Lower leg skin (tissue), 4 donors: Measurements from ENCODE around the gene POU2AF3. TPM values are rescaled to one million over a fixed set of nuclear protein-coding genes. Genes with fewer than 3 reads are reported as not detected.

ENCODE experiments used
- DNase-seq, 2 donors: peaks; one replicate each; pipeline ENCODE4 v3.0.0-alpha.2; 2019; ENCODE audit warnings: low spot score in 2 of 2
- H3K4me3 ChIP-seq: fragments of 200-600 bp; sonication (generic); 2 replicates; pipeline ENCODE4 v1.5.1; 2017; ENCODE audit warnings: mild to moderate bottlenecking, low read depth; ENCODE audit not compliant: poor library complexity, severe bottlenecking
- POLR2A ChIP-seq, 2 donors: fragments of 450-650 bp; IDR thresholded peaks; one replicate each; pipeline ENCODE4 v1.6.1; 2016 to 2017; ENCODE audit warnings: antibody characterized with exemption in 2 of 2, mild to moderate bottlenecking in 1 of 2, moderate library complexity in 1 of 2
- WGBS, 2 donors: methylation state at CpG; one replicate each; pipeline ENCODE4 v1.1.5; 2018; 5-methylcytosine and 5-hydroxymethylcytosine counted together
- intact Hi-C: fragments of 100-400 bp; cut with DNase I; formaldehyde crosslinking; loops from one replicate; pipeline ENCODE4 v1.15.0; 2023; ENCODE audit warnings: low total_unique reads
- total RNA-seq, 4 donors: library from RNA; depleted of rRNA; stranded (reverse); fragments of >200 nt; gene quantifications; one replicate each; pipeline ENCODE4 v1.1.0, GENCODE V29; 2016
- TF ChIP-seq, protein P1 (sequence below), 3 donors: fragments of 450-650 bp; IDR thresholded peaks; one replicate each; pipeline ENCODE4 v1.5.1; 2016; ENCODE audit warnings: antibody characterized with exemption in 3 of 3, mild to moderate bottlenecking in 3 of 3, moderate library complexity in 2 of 3

Gene POU2AF3
- total RNA-seq, 4 donors from 2014 or later, result not detected

GRCh38 chr11:111302298-111302697 is 4.0 kb downstream of the POU2AF3 start:
- no peak overlapping the region for H3K4me3 ChIP-seq
- intact Hi-C loops, result no loop called here
- DNase-seq, result no peak
- 29 to 35% methylated on average over 3 of the region's 3 CpGs for WGBS, 2 donors
- TF ChIP-seq, protein P1, sequence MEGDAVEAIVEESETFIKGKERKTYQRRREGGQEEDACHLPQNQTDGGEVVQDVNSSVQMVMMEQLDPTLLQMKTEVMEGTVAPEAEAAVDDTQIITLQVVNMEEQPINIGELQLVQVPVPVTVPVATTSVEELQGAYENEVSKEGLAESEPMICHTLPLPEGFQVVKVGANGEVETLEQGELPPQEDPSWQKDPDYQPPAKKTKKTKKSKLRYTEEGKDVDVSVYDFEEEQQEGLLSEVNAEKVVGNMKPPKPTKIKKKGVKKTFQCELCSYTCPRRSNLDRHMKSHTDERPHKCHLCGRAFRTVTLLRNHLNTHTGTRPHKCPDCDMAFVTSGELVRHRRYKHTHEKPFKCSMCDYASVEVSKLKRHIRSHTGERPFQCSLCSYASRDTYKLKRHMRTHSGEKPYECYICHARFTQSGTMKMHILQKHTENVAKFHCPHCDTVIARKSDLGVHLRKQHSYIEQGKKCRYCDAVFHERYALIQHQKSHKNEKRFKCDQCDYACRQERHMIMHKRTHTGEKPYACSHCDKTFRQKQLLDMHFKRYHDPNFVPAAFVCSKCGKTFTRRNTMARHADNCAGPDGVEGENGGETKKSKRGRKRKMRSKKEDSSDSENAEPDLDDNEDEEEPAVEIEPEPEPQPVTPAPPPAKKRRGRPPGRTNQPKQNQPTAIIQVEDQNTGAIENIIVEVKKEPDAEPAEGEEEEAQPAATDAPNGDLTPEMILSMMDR (IDR thresholded peaks at IDR 0.05), result no peak
- no peak for TF ChIP-seq POLR2A (IDR thresholded peaks at IDR 0.05)

DNA sequence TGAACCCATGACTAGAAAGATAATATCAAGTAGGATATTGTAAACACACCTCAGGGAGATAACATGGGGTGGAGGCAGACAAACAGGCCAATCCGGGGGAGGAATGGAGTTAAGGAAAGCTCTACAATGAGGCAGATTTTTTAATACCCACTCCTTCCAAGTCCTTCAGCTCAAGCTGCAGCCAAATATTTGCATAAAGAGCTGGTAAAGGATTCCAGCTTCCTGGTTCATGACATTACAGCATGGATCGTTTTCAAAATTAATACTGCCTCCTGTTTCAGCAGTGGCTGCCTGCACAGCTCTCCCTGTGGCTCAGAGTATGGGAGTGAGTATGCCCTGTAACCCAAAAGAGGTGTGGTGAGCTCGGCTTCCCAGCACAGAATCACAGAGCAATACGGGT is 5.1 kb downstream of the POU2AF3 start:
- intact Hi-C loops, result no loop called here
- no peak overlapping the region for H3K4me3 ChIP-seq
- no peak for DNase-seq
- whole genome bisulfite sequencing, 2 donors, result 31 to 38% methylated on average over 4 of the region's 4 CpGs
- no peak for TF ChIP-seq POLR2A (IDR thresholded peaks at IDR 0.05)
- TF ChIP-seq, protein P1 (IDR thresholded peaks at IDR 0.05), result no peak

- no peak overlapping the region for H3K4me3 ChIP-seq
Observed at GRCh38 chr11:111305162-111305802, 6.9 kb downstream of the POU2AF3 start.

GRCh38 chr11:111305876-111306275 is 7.5 kb downstream of the POU2AF3 start:
- intact Hi-C loops, result no loop called here
- 78 to 81% methylated on average over 4 of the region's 4 CpGs for WGBS, 2 donors

More at GRCh38 chr11:111305162-111305802, 6.9 kb downstream of the POU2AF3 start:
- 80 to 83% methylated on average over 5 of the region's 5 CpGs for WGBS, 2 donors
- no peak for DNase-seq
- intact Hi-C loops, result no loop called here
- TF ChIP-seq POLR2A (IDR thresholded peaks at IDR 0.05), result no peak
- TF ChIP-seq, protein P1 (IDR thresholded peaks at IDR 0.05), result no peak

GRCh38 chr11:111306321-111306720 is 8.0 kb downstream of the POU2AF3 start:
- H3K4me3 ChIP-seq, result no peak overlapping the region
- no peak for TF ChIP-seq POLR2A (IDR thresholded peaks at IDR 0.05)
- TF ChIP-seq, protein P1 (IDR thresholded peaks at IDR 0.05), result no peak
- DNase-seq, result no peak
- intact Hi-C loops, result no loop called here
- WGBS, 2 donors, result 76 to 86% methylated on average over 5 of the region's 5 CpGs

More at GRCh38 chr11:111305876-111306275, 7.5 kb downstream of the POU2AF3 start:
- no peak for DNase-seq
- H3K4me3 ChIP-seq, result no peak overlapping the region
- TF ChIP-seq, protein P1 (IDR thresholded peaks at IDR 0.05), result no peak
- TF ChIP-seq POLR2A (IDR thresholded peaks at IDR 0.05), result no peak
